Endothelial cell (in vitro differentiated cells): Measurements from ENCODE around the gene IARS2. TPM values are rescaled to one million over a fixed set of nuclear protein-coding genes. Genes with fewer than 3 reads are reported as not detected.
"Not testable (repeated sequence)": the region's sequence is repeated elsewhere in the genome, so short reads cannot be mapped to it uniquely, and the experiment has no call there.

Experiments
- DNase-seq: peaks from one replicate; pipeline ENCODE4 v3.0.0; 2021; ENCODE audit warnings: low spot score
- H3K27ac Mint-ChIP-seq: one replicate; pipeline ENCODE4 v1.8.0; 2021; ENCODE audit warnings: mixed read lengths, inconsistent platforms; ENCODE audit not compliant: unreplicated experiment
- H3K27me3 Mint-ChIP-seq: one replicate; pipeline ENCODE4 v1.8.0; 2021; ENCODE audit warnings: mild to moderate bottlenecking, moderate library complexity, mixed read lengths, inconsistent platforms; ENCODE audit not compliant: unreplicated experiment
- H3K36me3 Mint-ChIP-seq: one replicate; pipeline ENCODE4 v1.8.0; 2021; ENCODE audit warnings: mild to moderate bottlenecking, low read depth, mixed read lengths, inconsistent platforms; ENCODE audit not compliant: unreplicated experiment
- H3K4me1 Mint-ChIP-seq: one replicate; pipeline ENCODE4 v1.8.0; 2021; ENCODE audit warnings: mild to moderate bottlenecking, mixed read lengths, inconsistent platforms; ENCODE audit not compliant: unreplicated experiment
- H3K4me3 Mint-ChIP-seq: one replicate; pipeline ENCODE4 v1.8.0; 2021; ENCODE audit warnings: mild to moderate bottlenecking, mixed read lengths, inconsistent platforms; ENCODE audit not compliant: unreplicated experiment
- H3K9me3 Mint-ChIP-seq: one replicate; pipeline ENCODE4 v1.8.0; 2021; ENCODE audit warnings: mixed read lengths, inconsistent platforms; ENCODE audit not compliant: unreplicated experiment
- total RNA-seq: library from RNA; stranded (reverse); fragmentation: NEBNext Ultra II Directional; extraction: Animal tissue kit (Norgen Biotek cat#: 25700); gene quantifications from one replicate; pipeline ENCODE4 v1.2.1, GENCODE V29; 2021; ENCODE audit not compliant: unreplicated experiment
- TF ChIP-seq, protein P1 (sequence below): fragments of 200-600 bp; sonication (generic); IDR thresholded peaks from one replicate; pipeline ENCODE4 v1.5.0; 2021; ENCODE audit warnings: antibody characterized with exemption; ENCODE audit not compliant: unreplicated experiment

IARS2 gene
- total RNA-seq, 1 donor from 2014 or later: 60.3 TPM

- DNase-seq: no peak
- Mint-ChIP-seq H3K4me1 (no peaks in the 10 kb centered on the region), H3K4me3 (no peak overlapping the region), H3K36me3 (peaks cover 9% of the 10 kb centered on the region), H3K27me3 (no peaks in the 10 kb centered on the region), H3K9me3 (no peaks in the 10 kb centered on the region), H3K27ac (no peak overlapping the region)
- TF ChIP-seq, protein P1, sequence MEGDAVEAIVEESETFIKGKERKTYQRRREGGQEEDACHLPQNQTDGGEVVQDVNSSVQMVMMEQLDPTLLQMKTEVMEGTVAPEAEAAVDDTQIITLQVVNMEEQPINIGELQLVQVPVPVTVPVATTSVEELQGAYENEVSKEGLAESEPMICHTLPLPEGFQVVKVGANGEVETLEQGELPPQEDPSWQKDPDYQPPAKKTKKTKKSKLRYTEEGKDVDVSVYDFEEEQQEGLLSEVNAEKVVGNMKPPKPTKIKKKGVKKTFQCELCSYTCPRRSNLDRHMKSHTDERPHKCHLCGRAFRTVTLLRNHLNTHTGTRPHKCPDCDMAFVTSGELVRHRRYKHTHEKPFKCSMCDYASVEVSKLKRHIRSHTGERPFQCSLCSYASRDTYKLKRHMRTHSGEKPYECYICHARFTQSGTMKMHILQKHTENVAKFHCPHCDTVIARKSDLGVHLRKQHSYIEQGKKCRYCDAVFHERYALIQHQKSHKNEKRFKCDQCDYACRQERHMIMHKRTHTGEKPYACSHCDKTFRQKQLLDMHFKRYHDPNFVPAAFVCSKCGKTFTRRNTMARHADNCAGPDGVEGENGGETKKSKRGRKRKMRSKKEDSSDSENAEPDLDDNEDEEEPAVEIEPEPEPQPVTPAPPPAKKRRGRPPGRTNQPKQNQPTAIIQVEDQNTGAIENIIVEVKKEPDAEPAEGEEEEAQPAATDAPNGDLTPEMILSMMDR: no peak
Measured at GRCh38 chr1:220164116-220164515, 70.2 kb downstream of the IARS2 start.

- Mint-ChIP-seq H3K4me1 (no peaks in the 10 kb centered on the region), H3K27me3 (no peaks in the 10 kb centered on the region), H3K27ac (no peak overlapping the region), H3K9me3 (no peaks in the 10 kb centered on the region), H3K4me3 (no peak overlapping the region), H3K36me3 (peaks cover 13% of the 10 kb centered on the region)
- DNase-seq: no peak
- TF ChIP-seq, protein P1: no peak
Measured at GRCh38 chr1:220164517-220164916, 70.6 kb downstream of the IARS2 start.

DNA sequence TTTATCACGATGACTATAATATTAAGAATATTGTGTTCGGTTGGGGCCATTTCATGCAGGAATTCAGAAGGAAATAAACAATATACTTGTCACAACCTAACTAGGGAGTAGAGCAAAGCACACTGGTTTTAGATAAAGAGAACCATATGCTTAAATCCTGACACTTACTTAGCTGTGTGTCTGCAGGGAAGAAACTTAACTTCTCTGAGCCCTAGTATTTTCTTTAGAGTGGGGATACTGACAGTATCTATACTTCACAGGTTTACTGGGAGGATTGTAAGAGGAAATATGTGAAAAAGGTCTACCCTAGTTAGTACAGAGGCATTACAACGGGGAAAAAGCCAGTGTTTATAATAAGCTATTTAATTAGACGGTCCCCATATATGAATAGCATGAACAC, 72.9 kb downstream of the IARS2 start:
- Mint-ChIP-seq H3K4me1 (no peaks in the 10 kb centered on the region), H3K4me3 (no peak overlapping the region), H3K9me3 (no peaks in the 10 kb centered on the region), H3K27ac (no peak overlapping the region), H3K36me3 (peaks cover 19% of the 10 kb centered on the region), H3K27me3 (no peaks in the 10 kb centered on the region)
- TF ChIP-seq, protein P1: no peak
- DNase-seq: no peak

DNA sequence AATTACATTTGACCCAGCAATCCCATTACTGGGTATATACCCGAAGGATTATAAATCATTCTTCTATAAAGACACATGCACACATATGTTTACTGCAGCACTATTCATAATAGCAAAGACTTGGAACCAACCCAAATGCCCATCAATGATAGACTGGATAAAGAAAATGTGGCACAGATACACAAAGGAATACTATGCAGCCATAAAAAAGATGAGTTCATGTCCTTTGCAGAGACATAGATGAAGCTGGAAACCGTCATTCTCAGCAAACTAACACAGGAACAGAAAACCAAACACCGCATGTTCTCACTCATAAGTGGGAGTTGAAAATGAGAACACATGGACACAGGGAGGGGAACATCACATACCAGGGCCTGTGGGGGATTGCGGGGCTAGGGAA, 76.0 kb downstream of the IARS2 start:
- H3K27me3 Mint-ChIP-seq, H3K9me3 Mint-ChIP-seq, H3K4me1 Mint-ChIP-seq, H3K27ac Mint-ChIP-seq, DNase-seq: not testable (repeated sequence)
- Mint-ChIP-seq H3K36me3 (peaks cover 22% of the 10 kb centered on the region), H3K4me3 (peak overlapping the region; percentile 53)

DNA sequence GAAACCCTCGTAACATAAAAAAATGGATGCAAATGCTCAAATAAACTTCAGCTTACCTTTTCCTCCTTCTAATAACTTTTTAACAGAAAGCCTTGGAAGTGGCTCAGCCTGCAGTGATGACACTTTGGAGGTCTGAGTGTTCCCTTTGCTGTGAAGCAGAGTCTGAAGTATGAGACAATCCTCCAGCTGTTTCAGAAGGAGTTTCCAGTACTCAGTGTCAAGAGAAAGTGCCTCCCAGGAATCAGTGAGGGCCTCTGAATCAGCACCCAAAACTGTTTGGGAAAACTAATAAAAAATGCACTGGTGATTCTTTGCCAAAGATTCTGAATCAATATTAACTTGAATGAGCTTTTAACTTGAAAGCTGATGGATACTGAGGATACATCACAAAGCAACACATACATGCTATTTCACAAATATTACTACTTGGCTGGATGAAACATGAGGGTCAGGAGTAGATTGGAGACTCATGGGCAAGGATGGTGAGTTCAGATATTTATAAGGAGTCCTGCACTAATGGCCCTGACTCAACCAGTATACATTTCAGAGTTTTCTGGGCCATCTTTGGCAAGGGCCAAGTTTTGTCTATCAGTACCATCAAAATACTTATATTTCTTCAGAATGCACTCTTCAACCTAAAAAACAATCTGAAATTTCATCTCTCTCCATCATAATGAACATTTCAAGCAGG, 77.0 kb downstream of the IARS2 start:
- Mint-ChIP-seq H3K4me1 (peaks cover 14% of the 10 kb centered on the region), H3K9me3 (no peaks in the 10 kb centered on the region), H3K27ac (no peak overlapping the region), H3K36me3 (peaks cover 22% of the 10 kb centered on the region), H3K4me3 (no peak overlapping the region), H3K27me3 (no peaks in the 10 kb centered on the region)
- TF ChIP-seq, protein P1: no peak
- no peak for DNase-seq
